Dermis blood vessel endothelial cell (primary cell): Measurements from ENCODE around the gene SELPLG. TPM values are rescaled to one million over a fixed set of nuclear protein-coding genes. Genes with fewer than 3 reads are reported as not detected.
A peak's percentile ranks its signal among the peaks of the same experiment; 100 is the strongest.
"Not testable (repeated sequence)": the region's sequence is repeated elsewhere in the genome, so short reads cannot be mapped to it uniquely, and the experiment has no call there.

Source experiments
- DNase-seq: peaks from one replicate; pipeline ENCODE4 v3.0.0; 2010
- total RNA-seq: library from RNA; depleted of rRNA; stranded (reverse); fragments of >200 nt; gene quantifications from 2 replicates; pipeline ENCODE4 v1.2.3, GENCODE V29; 2014

Gene SELPLG
- total RNA-seq, 1 donor from 2014 or later, result 0.85 TPM

- peak; percentile 20 for DNase-seq
Measured at GRCh38 chr12:108638141-108638827, 4.6 kb upstream of the SELPLG start.

DNA sequence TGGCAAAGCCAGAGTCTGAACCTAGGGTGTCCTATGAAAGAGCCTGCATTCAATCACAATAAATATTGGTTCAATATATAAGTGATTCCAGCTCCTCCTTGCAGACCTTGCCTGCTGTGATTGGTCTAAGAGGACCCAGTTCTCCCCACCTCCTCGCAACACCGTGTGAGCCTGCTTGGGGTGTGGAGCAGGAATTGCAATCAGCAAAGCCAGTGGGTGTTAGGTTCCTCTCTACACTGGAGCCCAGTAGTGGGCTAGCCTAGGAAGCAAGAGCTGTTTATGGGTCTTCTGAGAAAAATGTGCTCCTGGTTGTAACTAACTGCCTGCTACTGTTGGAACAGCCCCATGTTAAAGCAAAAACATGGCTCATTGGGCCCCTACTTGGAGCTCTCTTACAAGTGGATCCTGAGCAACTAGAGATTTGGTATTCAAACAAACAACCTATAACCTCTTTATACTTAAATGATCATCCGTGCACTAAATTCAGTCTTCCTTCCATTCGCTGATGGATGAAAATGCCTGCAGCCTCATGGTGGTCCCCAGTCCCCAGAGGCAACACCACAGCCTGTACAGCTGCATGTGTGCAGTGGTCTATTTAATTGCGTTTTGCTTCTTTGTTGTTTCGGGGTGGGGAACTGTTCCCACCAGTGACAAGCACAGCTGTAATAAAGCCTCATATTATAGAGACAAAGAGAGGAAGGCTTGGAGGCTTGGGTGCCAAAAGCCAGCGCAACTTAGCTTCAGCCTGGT lies 3.7 kb upstream of the SELPLG start:
- no peak for DNase-seq

DNA sequence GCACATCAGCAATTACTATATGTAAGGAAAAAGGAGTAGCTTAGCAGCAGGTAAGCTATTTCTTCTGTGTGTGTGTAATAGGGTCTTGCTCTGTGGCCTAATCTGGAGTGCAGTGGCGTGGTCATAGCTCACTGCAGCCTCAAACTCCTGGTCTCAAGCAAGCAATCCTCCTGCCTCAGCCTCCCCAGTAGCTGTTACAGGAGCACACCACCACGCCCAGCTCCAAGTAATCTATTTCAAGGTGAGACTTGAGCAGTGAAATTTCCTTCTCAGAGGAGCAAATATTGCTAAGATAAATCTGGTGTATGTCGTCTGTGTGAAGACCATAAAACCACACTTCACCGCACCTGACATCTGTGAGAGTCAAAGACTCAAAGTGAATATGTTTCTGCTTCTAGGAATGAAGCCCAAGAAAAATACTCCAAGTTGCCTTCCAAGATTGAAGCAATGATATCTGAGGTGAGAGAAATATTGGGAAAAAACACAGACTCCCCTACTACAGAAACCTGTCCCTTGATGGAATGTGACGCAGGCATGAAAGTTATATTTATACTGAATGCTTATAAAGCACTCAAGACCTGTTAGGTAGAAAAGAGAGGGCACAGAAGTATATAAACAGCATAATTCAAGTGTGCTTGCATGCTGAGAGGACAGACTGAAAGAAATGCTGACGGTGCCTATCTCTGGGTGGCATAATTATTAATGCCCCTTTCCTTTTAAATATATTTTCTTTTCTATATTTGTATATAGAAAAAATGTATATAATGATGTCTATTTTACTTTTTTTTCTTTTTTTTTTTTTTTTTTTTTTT lies 2.5 kb upstream of the SELPLG start:
- no peak for DNase-seq

DNA sequence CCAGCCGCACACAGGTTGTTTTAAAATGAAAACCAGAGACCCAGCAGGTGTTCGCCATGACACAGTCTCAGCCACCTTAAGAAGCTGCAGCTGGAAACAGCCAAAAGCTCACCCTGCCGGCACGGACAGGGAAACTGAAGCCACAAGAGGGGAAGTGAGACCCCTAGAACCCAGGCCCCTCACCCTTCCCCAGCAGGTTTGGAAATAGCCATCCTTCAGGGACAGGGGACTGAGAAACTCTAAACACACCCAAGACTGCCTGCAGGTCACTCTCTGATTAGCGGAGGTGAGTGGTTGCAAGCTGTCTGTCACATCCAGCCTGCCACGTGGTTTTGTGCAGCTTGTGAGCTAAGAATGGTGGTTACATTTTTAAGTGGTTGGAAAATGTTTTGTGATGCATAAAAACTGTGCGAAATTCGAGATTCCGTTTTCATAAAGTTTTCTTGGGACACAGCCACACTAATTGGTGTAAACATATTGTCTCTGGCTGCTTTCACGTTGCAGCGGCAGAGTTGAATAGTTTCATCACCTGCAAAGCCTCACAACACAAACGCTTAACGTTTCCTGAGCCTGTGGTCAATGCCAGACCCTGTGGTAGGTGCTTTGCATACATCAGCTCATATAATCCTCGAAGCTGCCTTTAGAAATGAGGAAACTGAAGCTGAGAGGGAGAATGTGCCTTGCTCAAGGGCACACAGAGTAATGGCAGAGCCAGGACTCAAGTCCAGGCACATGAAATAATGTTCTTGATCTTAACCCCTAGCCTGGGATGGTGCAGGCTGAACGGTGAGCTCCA lies 1.7 kb upstream of the SELPLG start:
- DNase-seq, result no peak

- DNase-seq, result no peak
Measured at GRCh38 chr12:108634341-108634751, 652 bp upstream of the SELPLG start.

- DNase-seq, result no peak
Measured at GRCh38 chr12:108633081-108633533, 587 bp downstream of the SELPLG start.

- DNase-seq, result not testable (repeated sequence)
Measured at GRCh38 chr12:108631261-108631660, 2.4 kb downstream of the SELPLG start.

DNA sequence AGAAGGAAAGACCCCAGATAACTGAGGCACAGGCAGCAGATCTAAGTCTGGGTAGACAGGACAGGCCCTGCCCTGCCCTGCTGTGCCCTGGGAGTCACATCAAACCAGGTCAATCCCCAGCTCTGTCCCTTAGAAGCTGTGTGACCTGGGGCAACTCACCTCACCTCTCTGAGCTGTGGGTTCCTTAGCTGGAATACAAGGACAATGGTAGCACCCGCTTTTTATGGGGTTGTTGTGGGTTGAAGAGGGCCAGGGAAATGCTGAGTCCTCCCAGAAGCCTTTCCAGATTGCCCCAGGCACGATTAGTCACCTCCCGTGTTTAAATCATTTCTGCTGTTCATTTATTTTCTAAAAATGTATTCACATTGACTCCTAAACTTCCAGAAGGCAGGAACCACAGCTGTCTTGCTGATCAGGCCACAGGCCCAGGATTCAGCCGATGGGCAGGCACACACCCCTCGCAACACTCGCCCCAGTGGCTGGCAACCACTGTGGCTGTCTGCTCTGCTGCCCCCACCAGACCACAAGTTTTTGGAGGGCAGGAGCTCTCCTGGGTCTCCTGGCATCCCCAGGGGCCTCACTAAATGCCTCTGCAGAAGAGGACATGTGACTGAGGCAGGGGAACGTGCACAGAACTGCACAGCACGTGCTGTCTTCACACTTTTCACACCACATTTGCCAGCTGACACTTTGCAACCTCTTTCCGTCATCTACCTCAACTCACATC lies 3.0 kb downstream of the SELPLG start:
- DNase-seq, result no peak

GRCh38 chr12:108629824-108630476 lies 3.7 kb downstream of the SELPLG start:
- peak; percentile 81 for DNase-seq

DNA sequence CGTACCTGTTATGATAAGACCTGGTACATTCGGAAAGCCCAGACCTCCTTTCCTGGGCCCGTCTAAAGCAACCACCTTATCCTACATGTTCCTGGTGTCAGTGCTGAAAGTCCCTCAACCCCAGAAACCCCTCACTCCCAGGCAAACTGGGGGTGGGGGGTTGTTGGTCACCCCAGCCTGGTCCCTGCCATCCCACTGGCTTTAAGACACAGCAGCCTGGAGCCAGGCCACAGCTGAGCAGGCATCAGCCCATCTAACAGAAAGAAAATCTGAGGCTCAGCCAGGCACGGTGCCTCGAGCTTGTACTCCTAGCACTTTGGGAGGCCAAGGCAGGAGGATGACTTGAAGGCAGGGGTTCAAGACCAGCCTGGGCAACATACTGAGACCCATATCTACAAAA lies 4.5 kb downstream of the SELPLG start:
- DNase-seq, result no peak

DNA sequence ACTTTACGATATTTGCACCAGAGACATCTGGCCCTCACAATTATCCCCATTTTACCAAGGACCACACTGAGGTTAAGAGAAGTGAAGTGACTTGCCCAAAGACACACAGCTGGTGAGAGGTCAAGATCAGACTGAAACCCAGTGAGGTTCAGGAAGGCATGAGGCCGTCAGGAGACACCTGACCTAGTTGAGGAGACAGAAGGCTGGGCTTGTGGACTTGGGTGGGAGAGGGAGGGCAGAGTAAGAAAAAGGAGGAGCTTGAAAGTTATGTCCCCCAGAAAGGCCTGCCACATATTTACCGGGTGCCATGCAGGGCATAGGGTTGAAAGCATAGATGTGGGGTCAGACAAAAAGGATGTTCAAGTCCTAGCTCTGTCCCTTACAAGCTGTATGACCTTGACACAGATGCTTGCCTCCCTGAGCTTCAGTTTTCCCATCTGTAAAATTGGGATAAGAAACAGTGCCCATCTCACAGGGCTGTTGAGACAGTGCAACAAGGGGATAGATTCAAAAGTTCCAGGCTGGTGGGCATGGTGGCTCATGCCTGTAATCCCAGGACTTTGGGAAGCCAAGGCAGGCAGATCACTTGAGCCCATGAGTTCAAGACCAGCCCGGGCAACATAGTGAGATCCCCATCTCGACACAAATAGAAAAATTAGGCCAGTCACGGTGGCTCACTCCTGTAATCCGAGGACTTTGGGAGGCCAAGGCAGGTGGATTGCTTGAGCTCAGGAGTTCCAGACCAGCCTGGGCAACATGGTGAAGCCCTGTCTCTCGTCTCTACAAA lies 6.4 kb downstream of the SELPLG start:
- no peak for DNase-seq

- no peak for DNase-seq
Measured at GRCh38 chr12:108625228-108625627, 8.5 kb downstream of the SELPLG start.

- no peak for DNase-seq
Measured at GRCh38 chr12:108623577-108623976, 10.1 kb downstream of the SELPLG start.

DNA sequence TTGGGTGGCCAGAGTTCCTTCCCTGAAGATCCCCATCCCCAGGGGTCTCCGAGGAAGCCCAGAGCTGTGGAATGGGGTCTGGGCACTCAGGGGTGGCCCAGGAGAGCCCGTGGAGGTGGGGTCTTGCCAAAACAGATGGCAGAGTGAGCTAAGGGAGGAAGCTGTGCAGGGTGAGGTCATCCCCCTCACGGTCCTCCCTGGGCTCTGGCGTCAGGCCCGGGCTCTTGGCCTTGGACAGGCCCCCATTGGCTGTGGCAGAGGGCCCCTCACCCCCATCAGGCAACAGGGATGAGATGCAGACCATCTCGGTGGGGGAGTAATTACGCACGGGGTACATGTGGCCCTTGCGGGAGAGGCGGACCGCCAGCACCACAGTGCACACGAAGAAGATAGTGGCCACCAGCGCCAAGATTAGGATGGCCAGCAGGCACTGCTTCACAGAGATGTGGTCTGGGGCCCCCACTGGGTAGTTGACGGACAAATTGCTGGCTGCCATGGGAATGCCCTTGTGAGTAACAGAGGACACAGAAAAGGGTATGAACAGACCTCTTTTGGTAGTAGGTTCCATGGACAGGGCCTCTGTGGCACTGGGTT lies 10.7 kb downstream of the SELPLG start:
- DNase-seq, result peak; percentile 48

- peak; percentile 95 for DNase-seq
Measured at GRCh38 chr12:108622421-108622820, 11.3 kb downstream of the SELPLG start.

GRCh38 chr12:108621161-108621560 lies 12.5 kb downstream of the SELPLG start:
- DNase-seq, result peak; percentile 62

DNA sequence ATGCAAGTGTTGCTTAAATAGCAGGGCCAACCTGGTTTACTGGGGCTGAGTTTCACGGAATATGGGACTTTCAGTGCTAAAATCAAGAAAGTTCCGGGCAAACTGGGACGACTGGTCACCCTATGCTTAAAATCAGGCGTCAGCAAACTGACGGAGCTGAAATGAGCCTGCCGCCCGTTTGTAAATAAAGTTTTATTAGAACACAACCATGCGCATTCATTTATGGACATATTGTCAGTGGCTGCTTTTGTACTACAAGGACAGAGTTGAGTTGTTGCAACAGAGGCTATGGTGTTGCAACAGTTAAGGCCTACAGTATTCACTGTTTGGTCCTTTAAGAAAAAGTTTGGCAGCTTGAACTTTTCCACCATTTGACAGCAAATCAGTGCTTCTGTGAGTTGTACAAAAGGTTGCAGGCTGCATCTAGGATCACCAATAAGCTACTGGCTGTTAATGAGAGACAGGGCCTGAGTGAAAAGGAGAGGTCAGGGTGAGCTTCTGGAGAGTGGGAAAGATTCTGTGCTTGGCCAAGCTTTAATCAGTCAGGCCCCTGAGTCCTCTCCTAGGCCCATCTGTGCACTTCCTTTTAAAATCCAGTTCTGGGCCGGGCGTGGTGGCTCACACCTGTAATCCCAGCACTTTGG lies 13.3 kb downstream of the SELPLG start:
- no peak for DNase-seq

DNA sequence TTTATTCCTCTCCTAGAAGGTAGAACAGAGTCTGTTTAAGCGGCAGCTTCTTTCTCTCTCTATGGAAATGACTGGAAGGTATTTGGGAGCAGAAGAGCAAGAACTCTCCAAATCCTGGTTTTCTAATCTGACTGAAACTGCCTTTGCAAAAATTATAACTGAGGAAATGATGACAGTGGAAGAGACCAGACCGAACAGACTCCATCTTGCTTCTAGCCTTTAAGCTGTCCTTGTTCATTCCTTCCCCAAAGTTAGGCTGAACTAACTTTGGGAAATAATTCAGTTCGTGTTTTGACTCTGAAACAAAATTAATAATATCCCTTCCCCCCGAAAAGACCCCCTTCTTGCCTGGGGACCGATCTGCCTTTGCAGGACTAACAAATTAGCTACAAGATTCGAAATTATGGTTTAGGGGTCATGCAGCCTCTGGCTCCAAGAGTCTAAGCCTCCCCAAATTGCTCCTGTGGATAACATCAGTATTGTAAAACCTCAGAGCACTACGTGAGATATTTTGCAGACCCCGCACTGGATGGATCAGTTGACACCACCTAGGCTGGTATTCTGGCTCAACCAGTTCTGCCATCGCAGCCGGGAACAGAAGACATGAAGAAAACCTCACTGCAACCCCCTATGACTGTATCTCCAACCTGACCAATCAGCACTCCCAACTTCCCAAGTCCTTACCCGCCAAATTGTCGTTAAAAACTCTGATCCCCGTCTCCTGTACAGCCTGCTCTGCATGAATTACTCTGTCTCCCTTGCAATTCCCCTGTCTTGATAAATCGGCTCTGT lies 14.1 kb downstream of the SELPLG start:
- DNase-seq, result no peak

DNA sequence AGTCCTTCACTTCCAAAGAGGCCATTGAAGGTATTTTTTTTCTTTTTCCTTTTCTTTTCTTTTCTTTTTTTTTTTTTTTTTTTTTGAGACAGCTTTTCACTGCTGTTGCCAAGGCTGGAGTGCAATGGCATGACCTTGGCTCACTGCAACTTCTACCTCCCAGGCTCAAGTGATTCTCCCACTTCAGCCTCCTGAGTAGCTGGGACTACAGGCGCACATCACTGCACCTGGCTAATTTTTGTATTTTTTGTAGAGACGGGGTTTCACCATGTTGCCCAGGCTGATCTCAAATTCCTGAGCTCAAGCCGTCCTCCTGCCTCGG lies 14.8 kb downstream of the SELPLG start:
- not testable (repeated sequence) for DNase-seq
